Calu3 (cell line): ENCODE results near the gene PDE1C. TPM values are rescaled to one million over a fixed set of nuclear protein-coding genes. Genes with fewer than 3 reads are reported as not detected.

Experiments
- BruUV-seq: library from RNA; stranded (reverse); fragments of 400-500 nt; replicated peaks from 2 replicates; lab custom pipeline; 2021; lab: Mats Ljungman, UMichigan
- CTCF ChIA-PET: fragments of 300-600 bp; sonication (Branson Sonifier 250); formaldehyde crosslinking; loops from one replicate; lab custom pipeline; 2022; ENCODE audit warnings: antibody characterized with exemption; lab: Charles Lee
- DNase-seq: peaks from one replicate; pipeline ENCODE4 v3.0.0; 2022
- H3K27ac Mint-ChIP-seq: one replicate; pipeline ENCODE4 v1.8.0; 2022; ENCODE audit warnings: mixed read lengths; ENCODE audit not compliant: unreplicated experiment
- H3K27me3 Mint-ChIP-seq: one replicate; pipeline ENCODE4 v1.8.0; 2022; ENCODE audit warnings: mixed read lengths; ENCODE audit not compliant: unreplicated experiment
- H3K36me3 Mint-ChIP-seq: one replicate; pipeline ENCODE4 v1.8.0; 2022; ENCODE audit warnings: mild to moderate bottlenecking, moderate library complexity, mixed read lengths; ENCODE audit not compliant: insufficient read depth, unreplicated experiment
- H3K4me1 Mint-ChIP-seq: one replicate; pipeline ENCODE4 v1.8.0; 2022; ENCODE audit warnings: mild to moderate bottlenecking, low read depth, mixed read lengths; ENCODE audit not compliant: unreplicated experiment
- H3K4me3 Mint-ChIP-seq: one replicate; pipeline ENCODE4 v1.8.0; 2022; ENCODE audit warnings: mild to moderate bottlenecking, low read depth, moderate library complexity, mixed read lengths; ENCODE audit not compliant: unreplicated experiment
- H3K9me3 Mint-ChIP-seq: one replicate; pipeline ENCODE4 v1.8.0; 2022; ENCODE audit warnings: low read depth, mixed read lengths; ENCODE audit not compliant: unreplicated experiment
- CTCF ChIP-seq: fragments of 200-600 bp; IDR thresholded peaks from one replicate; pipeline ENCODE4 v1.8.0; 2022; ENCODE audit warnings: antibody characterized with exemption; ENCODE audit not compliant: unreplicated experiment
- intact Hi-C: fragments of 100-400 bp; cut with micrococcal nuclease; formaldehyde crosslinking; loops from one replicate; pipeline ENCODE4 v1.10.0; 2022; ENCODE audit not compliant: unreplicated experiment
- total RNA-seq: library from RNA; stranded (reverse); gene quantifications from 2 replicates; pipeline ENCODE4 v1.2.3, GENCODE V29; 2022

Gene PDE1C
- total RNA-seq, 1 experiment from 2014 or later: 34.0 TPM

GRCh38 chr7:31957756-31958155, 112.5 kb downstream of the PDE1C start:
- H3K27ac Mint-ChIP-seq: peak overlapping the region; percentile 45
- CTCF ChIA-PET: interaction anchor here (2.6 kb wide), 1 partner anchor 10 kb away, joined by 8 read pairs; no protein-coding TSS in a partner anchor
- intact Hi-C loops: no loop called here

GRCh38 chr7:31957090-31957720, 113.0 kb downstream of the PDE1C start:
- no peaks in the 10 kb centered on the region for H3K27me3 Mint-ChIP-seq

More at GRCh38 chr7:31957756-31958155, 112.5 kb downstream of the PDE1C start:
- no peaks in the 10 kb centered on the region for H3K36me3 Mint-ChIP-seq
- no peak for DNase-seq
- H3K4me3 Mint-ChIP-seq: no peak overlapping the region
- no TSS peak for BruUV-seq
- H3K27me3 Mint-ChIP-seq: no peaks in the 10 kb centered on the region
- no peaks in the 10 kb centered on the region for H3K9me3 Mint-ChIP-seq
- H3K4me1 Mint-ChIP-seq: peaks cover 56% of the 10 kb centered on the region
- TF ChIP-seq CTCF: no peak

GRCh38 chr7:31955641-31956040, 114.6 kb downstream of the PDE1C start:
- DNase-seq: no peak
- Mint-ChIP-seq H3K4me1 (peaks cover 69% of the 10 kb centered on the region), H3K36me3 (peaks cover 4% of the 10 kb centered on the region), H3K4me3 (no peak overlapping the region), H3K27ac (no peak overlapping the region), H3K27me3 (no peaks in the 10 kb centered on the region), H3K9me3 (no peaks in the 10 kb centered on the region)
- intact Hi-C loops: no loop called here
- no peak for TF ChIP-seq CTCF
- CTCF ChIA-PET: interaction anchor here (1.0 to 2.6 kb wide), 2 partner anchors 8 to 17 kb away, joined by 3 to 8 read pairs; no protein-coding TSS in a partner anchor
- no TSS peak for BruUV-seq

More at GRCh38 chr7:31957090-31957720, 113.0 kb downstream of the PDE1C start:
- H3K36me3 Mint-ChIP-seq: peaks cover 1% of the 10 kb centered on the region
- H3K9me3 Mint-ChIP-seq: no peaks in the 10 kb centered on the region
- DNase-seq: no peak
- H3K4me1 Mint-ChIP-seq: peaks cover 56% of the 10 kb centered on the region
- H3K27ac Mint-ChIP-seq: no peak overlapping the region
- TF ChIP-seq CTCF: no peak
- CTCF ChIA-PET: interaction anchor here (2.6 kb wide), 1 partner anchor 9 kb away, joined by 8 read pairs; no protein-coding TSS in a partner anchor
- no peak overlapping the region for H3K4me3 Mint-ChIP-seq
- BruUV-seq: no TSS peak
- intact Hi-C loops: no loop called here

DNA sequence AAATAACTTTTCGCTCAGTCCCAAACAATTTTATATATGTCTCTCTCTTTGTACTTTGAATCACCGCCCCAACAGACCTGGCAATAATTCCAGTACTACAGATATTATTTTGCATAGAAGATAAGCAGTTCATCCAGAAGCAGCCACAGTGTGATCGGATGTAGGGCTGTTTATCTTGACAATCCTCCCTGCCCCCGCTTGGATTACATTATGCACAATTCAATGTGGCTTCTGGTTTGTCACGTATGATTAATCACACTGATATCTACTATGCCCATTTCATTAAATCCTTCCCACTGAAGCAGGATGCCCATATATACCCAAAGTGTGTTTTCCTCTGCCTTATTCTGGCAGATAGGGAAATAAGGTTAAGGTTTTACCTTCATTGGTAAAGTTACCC, 115.2 kb downstream of the PDE1C start:
- Mint-ChIP-seq H3K4me1 (peaks cover 75% of the 10 kb centered on the region), H3K9me3 (no peaks in the 10 kb centered on the region), H3K4me3 (no peak overlapping the region), H3K36me3 (peaks cover 4% of the 10 kb centered on the region), H3K27ac (no peak overlapping the region), H3K27me3 (no peaks in the 10 kb centered on the region)
- intact Hi-C loops: no loop called here
- no TSS peak for BruUV-seq
- DNase-seq: no peak
- CTCF ChIA-PET: no interaction called here
- TF ChIP-seq CTCF: no peak
